Femur (tissue), 1 donor: ENCODE measurements around the gene SLC6A9.
A peak's percentile ranks its signal among the peaks of the same experiment; 100 is the strongest.

Experiments
- DNase-seq: peaks from one replicate; pipeline ENCODE4 v3.0.0-alpha.2; 2017

SLC6A9 gene

GRCh38 chr1:44031252-44032169 is at the start of gene SLC6A9:
Gene SLC6A9 (minus strand): TSS chr1:44031462. CDS start chr1:44024277, 7,185 bp downstream.
- peak; percentile 85 for DNase-seq

GRCh38 chr1:44079566-44079965 is 48.3 kb upstream of the SLC6A9 start:
- no peak for DNase-seq

GRCh38 chr1:44078104-44078503 is 46.8 kb upstream of the SLC6A9 start:
- DNase-seq = no peak

GRCh38 chr1:44077421-44077820 is 46.2 kb upstream of the SLC6A9 start:
- no peak for DNase-seq

GRCh38 chr1:44076066-44076465 is 44.8 kb upstream of the SLC6A9 start:
- DNase-seq = no peak

GRCh38 chr1:44074415-44074814 is 43.2 kb upstream of the SLC6A9 start:
- DNase-seq = no peak

GRCh38 chr1:44073528-44073927 is 42.3 kb upstream of the SLC6A9 start:
- DNase-seq = no peak

- no peak for DNase-seq
Measured at GRCh38 chr1:44072821-44073220, 41.6 kb upstream of the SLC6A9 start.

GRCh38 chr1:44072204-44072603 is 40.9 kb upstream of the SLC6A9 start:
- no peak for DNase-seq

GRCh38 chr1:44071461-44071860 is 40.2 kb upstream of the SLC6A9 start:
- DNase-seq = no peak

GRCh38 chr1:44068442-44068921 is 37.2 kb upstream of the SLC6A9 start:
- no peak for DNase-seq

GRCh38 chr1:44067266-44068250 is 36.3 kb upstream of the SLC6A9 start:
- DNase-seq = no peak

- DNase-seq = no peak
Measured at GRCh38 chr1:44062656-44063179, 31.5 kb upstream of the SLC6A9 start.

GRCh38 chr1:44061857-44062256 is 30.6 kb upstream of the SLC6A9 start:
- no peak for DNase-seq

- DNase-seq = no peak
Measured at GRCh38 chr1:44060830-44061267, 29.6 kb upstream of the SLC6A9 start.

GRCh38 chr1:44059664-44060355 is 28.5 kb upstream of the SLC6A9 start:
- no peak for DNase-seq

GRCh38 chr1:44059212-44059611 is 27.9 kb upstream of the SLC6A9 start:
- no peak for DNase-seq

- no peak for DNase-seq
Measured at GRCh38 chr1:44057293-44057692, 26.0 kb upstream of the SLC6A9 start.

- no peak for DNase-seq
Measured at GRCh38 chr1:44053394-44053793, 22.1 kb upstream of the SLC6A9 start.

GRCh38 chr1:44050261-44050660 is 19.0 kb upstream of the SLC6A9 start:
- no peak for DNase-seq

GRCh38 chr1:44049839-44050238 is 18.6 kb upstream of the SLC6A9 start:
- no peak for DNase-seq

GRCh38 chr1:44048532-44049215 is 17.4 kb upstream of the SLC6A9 start:
- no peak for DNase-seq
